ENCODE results near the gene LBR. TPM values are rescaled to one million over a fixed set of nuclear protein-coding genes. Genes with fewer than 3 reads are reported as not detected.

Gene LBR
- total and polyA plus RNA-seq, 11 donors, result 4.3 to 37.8 (median 8.2) TPM

DNA sequence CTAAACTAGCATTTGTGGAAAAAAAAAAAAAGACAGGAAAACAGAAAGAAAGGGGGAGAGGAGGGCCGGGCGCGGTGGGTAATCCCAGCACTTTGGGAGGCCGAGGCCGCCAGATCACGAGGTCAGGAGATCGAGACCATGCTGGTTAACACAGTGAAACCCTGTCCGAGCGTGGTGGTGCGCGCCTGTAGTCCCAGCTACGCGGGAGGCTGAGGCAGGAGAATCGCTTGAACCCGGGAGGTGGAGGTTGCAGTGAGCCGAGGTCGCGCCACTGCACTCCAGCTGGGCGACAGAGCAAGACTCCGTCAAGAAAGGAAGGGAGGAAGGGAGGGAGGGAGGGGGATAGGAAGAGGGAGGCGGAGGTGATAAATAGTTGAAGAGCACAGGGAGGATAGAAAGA is 54.7 kb downstream of the LBR start:
- DNase-seq (no peak), ATAC-seq (no peak)
- no peaks in the 10 kb centered on the region for H3K4me1 ChIP-seq
- peaks cover 0 to 17% (median 0%) of the 10 kb centered on the region in 9 donors for H3K27me3 ChIP-seq
- H3K9me3 ChIP-seq, result no peaks in the 10 kb centered on the region
- H3K27ac ChIP-seq, result no peak overlapping the region
- no peak overlapping the region for H3K4me3 ChIP-seq
- intact Hi-C loops (cut with DNase I), result no loop called here
- TF ChIP-seq, protein P1, sequence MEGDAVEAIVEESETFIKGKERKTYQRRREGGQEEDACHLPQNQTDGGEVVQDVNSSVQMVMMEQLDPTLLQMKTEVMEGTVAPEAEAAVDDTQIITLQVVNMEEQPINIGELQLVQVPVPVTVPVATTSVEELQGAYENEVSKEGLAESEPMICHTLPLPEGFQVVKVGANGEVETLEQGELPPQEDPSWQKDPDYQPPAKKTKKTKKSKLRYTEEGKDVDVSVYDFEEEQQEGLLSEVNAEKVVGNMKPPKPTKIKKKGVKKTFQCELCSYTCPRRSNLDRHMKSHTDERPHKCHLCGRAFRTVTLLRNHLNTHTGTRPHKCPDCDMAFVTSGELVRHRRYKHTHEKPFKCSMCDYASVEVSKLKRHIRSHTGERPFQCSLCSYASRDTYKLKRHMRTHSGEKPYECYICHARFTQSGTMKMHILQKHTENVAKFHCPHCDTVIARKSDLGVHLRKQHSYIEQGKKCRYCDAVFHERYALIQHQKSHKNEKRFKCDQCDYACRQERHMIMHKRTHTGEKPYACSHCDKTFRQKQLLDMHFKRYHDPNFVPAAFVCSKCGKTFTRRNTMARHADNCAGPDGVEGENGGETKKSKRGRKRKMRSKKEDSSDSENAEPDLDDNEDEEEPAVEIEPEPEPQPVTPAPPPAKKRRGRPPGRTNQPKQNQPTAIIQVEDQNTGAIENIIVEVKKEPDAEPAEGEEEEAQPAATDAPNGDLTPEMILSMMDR (IDR thresholded peaks at IDR 0.05), result no peak
- no peak for TF ChIP-seq POLR2A (IDR thresholded peaks at IDR 0.05)
- no peaks in the 10 kb centered on the region for H3K36me3 ChIP-seq
- WGBS, 4 donors, result 85 to 90% (median 87%) methylated on average over 21 of the region's 21 CpGs

DNA sequence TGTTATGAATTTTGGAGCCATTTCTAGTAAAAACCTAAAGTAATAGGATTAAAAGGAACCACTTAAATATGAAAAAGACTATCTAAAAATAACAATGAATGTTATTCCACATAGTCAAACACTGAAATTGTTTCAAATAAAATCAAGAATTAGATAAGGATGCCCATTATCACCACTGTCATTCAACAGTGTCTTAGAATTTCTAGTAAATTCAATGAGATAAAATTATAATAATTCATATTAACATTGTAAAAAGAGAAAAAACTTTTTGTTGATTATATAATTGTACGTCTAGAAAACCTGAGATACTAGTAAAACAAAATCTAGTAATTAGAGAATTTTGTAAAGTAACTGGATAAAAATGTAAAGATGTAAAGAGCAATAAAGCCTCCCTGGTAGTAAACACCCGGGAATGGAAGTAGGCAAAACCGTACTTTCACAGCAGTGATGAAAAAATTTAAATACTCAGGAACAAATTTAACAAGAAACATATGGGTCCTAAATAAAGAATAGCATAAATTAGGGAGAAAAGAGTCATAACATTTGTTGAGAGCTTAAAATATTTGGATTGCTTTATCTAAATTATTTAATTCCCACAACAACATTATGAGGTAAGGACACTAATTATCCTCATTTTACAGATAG is 56.4 kb downstream of the LBR start:
- Histone ChIP-seq H3K9me3 (no peaks in the 10 kb centered on the region), H3K4me3 (no peak overlapping the region), H3K36me3 (no peaks in the 10 kb centered on the region), H3K27me3 (peaks cover 0 to 25% (median 0%) of the 10 kb centered on the region in 9 donors), H3K27ac (no peak overlapping the region), H3K4me1 (no peaks in the 10 kb centered on the region)
- WGBS, 4 donors, result 74 to 84% (median 80%) methylated on average over 3 of the region's 3 CpGs
- intact Hi-C loops (cut with DNase I), result no loop called here
- TF ChIP-seq, protein P1 (IDR thresholded peaks at IDR 0.05), result no peak
- no peak for TF ChIP-seq POLR2A (IDR thresholded peaks at IDR 0.05)
- no peak for ATAC-seq
- DNase-seq, result no peak

DNA sequence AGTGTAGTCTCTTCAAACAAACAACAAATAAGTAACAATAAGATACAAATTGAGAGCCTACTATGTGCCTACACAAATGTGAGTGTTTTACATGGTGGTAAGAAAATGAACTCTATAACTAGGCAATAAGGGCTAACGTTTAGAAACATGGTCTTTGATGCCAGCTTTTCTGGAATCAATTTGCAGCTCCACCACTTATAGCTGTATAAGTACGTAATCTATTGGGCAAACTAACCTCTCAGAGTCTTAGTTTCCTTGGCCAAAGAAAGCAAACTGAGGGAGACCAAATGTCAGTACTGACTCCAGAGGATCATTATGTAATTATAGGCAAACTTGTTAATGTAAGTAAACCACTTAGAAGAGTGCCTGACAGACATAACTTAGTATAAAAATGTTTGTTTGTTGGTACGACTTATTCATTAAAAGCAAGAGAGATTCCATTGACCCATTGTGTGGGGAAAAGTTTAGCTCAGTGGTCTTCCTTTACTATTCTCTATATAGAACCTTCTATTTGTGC is 59.7 kb downstream of the LBR start:
- intact Hi-C loops (cut with DNase I), result no loop called here
- TF ChIP-seq, protein P1 (IDR thresholded peaks at IDR 0.05), result no peak
- no peak for TF ChIP-seq POLR2A (IDR thresholded peaks at IDR 0.05)
- no peak overlapping the region for H3K4me3 ChIP-seq
- no peak for DNase-seq
- no peak for ATAC-seq
- H3K27me3 ChIP-seq, result peaks cover 0 to 38% (median 0%) of the 10 kb centered on the region in 9 donors
- 73 to 85% (median 80%) methylated on average over 3 of the region's 3 CpGs for WGBS, 4 donors
- no peaks in the 10 kb centered on the region for H3K4me1 ChIP-seq
- no peak overlapping the region for H3K27ac ChIP-seq
- H3K9me3 ChIP-seq, result no peaks in the 10 kb centered on the region
- H3K36me3 ChIP-seq, result no peaks in the 10 kb centered on the region

DNA sequence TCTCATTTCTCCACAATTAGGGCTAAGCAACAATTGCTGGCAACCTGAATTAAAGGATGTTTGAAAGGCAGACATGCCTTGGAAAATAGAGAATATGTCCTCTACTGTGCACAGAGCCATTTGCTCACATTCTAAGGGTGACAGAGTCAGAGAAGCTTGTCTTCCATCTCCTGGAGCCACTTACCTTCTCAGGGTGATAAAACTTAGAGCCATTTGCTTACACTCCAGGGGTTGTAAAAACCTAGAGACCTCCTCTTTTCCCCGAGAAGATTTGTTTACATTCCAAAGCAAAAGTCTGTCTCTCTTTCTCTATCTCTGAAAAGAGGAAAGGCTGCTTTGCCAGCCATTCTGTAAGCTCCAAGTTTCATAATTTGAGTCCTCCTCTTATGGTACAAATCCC is 61.3 kb downstream of the LBR start:
- Histone ChIP-seq H3K9me3 (no peaks in the 10 kb centered on the region), H3K27me3 (peaks cover 0 to 38% (median 0%) of the 10 kb centered on the region in 9 donors)
- 18 to 25% (median 22%) methylated on average over 1 of the region's 1 CpG for WGBS, 4 donors

More for the DNA sequence above, 61.3 kb downstream of the LBR start:
- H3K27ac ChIP-seq, result no peak overlapping the region
- H3K4me1 ChIP-seq, result no peaks in the 10 kb centered on the region
- ATAC-seq (no peak), DNase-seq (no peak)
- no peaks in the 10 kb centered on the region for H3K36me3 ChIP-seq
- no peak overlapping the region for H3K4me3 ChIP-seq
- intact Hi-C loops (cut with DNase I), result no loop called here
- TF ChIP-seq POLR2A (IDR thresholded peaks at IDR 0.05), result no peak
- TF ChIP-seq, protein P1 (IDR thresholded peaks at IDR 0.05), result no peak

Data from heart left ventricle (tissue), 16 donors.